ENCODE data around the gene ZNF598. TPM values are rescaled to one million over a fixed set of nuclear protein-coding genes. Genes with fewer than 3 reads are reported as not detected.

ZNF598 gene
- total and polyA plus RNA-seq, 4 donors: 2.7 to 28.4 (median 16.2) TPM

DNA sequence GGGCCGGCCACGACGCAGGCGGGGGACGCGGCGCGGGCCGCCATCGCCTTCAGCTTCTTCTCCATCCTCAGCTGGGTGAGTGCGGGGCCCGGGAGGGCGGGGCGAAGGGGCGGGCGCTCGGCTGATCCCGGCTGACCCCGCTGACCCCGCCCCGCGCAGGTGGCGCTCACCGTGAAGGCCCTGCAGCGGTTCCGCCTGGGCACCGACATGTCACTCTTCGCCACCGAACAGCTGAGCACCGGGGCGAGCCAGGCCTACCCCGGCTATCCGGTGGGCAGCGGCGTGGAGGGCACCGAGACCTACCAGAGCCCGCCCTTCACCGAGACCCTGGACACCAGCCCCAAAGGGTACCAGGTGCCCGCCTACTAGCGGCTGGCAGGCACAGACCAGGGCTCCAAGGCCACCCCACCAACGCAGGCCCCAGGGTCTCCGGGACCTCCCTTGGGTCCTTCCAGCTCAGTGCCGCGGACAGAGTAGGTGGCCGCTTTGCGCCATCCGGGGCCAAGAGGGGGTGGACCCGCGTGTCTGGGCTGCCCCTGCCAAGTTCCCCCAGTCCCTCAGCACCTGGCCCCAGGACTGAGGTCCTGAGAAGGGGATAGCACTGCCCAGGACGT, 16.8 kb downstream of the ZNF598 start:
- DNase-seq (ENCODE audit: low spot score): no peak
- Histone ChIP-seq H3K36me3 (ENCODE audit: control insufficient read depth in 4 of 4, insufficient read depth in 3 of 4, low read depth in 1 of 4, low read length in 3 of 4) (peaks cover 0 to 12% (median 7%) of the 10 kb centered on the region in 4 donors), H3K27me3 (ENCODE audit: control insufficient read depth in 4 of 4, insufficient read depth in 4 of 4, low read length in 3 of 4) (peaks cover 0 to 9% (median 4%) of the 10 kb centered on the region in 4 donors), H3K4me1 (ENCODE audit: control insufficient read depth in 4 of 4, insufficient read depth in 4 of 4, low read length in 3 of 4) (peaks cover 2 to 32% (median 17%) of the 10 kb centered on the region in 4 donors), H3K9me3 (ENCODE audit: control insufficient read depth in 4 of 4, low read length in 3 of 4) (no peaks in the 10 kb centered on the region), H3K27ac (ENCODE audit: low read depth in 1 of 2, low read length in 2 of 2) (no peak overlapping the region), H3K4me3 (ENCODE audit: low read depth in 1 of 3, low read length in 3 of 3) (no peak overlapping the region), H3K9ac (ENCODE audit: low read depth in 1 of 2, low read length in 2 of 2) (no peak overlapping the region)
- WGBS: 63% methylated on average over 50 of the region's 50 CpGs
- TF ChIP-seq JUND (IDR thresholded peaks at IDR 0.05) (no peak), NR2F2 (IDR thresholded peaks at IDR 0.05) (no peak), FOXA1 (IDR thresholded peaks at IDR 0.05) (no peak), RAD21 (IDR thresholded peaks at IDR 0.05) (no peak), GABPA (IDR thresholded peaks at IDR 0.05 in 1 of 2, conservative IDR thresholded peaks at IDR 0.05 in 1 of 2) (no peak), REST (IDR thresholded peaks at IDR 0.05) (no peak), SP1 (IDR thresholded peaks at IDR 0.05) (no peak), ZBTB33 (IDR thresholded peaks at IDR 0.05) (no peak), HNF4A (conservative IDR thresholded peaks at IDR 0.05) (no peak)

GRCh38 chr16:1991948-1992703, 17.5 kb downstream of the ZNF598 start:
- peak; percentile 99 for DNase-seq (ENCODE audit: low spot score)
- Histone ChIP-seq H3K9ac (ENCODE audit: low read depth in 1 of 2, low read length in 2 of 2) (no peak overlapping the region), H3K9me3 (ENCODE audit: control insufficient read depth in 4 of 4, low read length in 3 of 4) (no peaks in the 10 kb centered on the region), H3K4me1 (ENCODE audit: control insufficient read depth in 4 of 4, insufficient read depth in 4 of 4, low read length in 3 of 4) (peaks cover 2 to 31% (median 17%) of the 10 kb centered on the region in 4 donors), H3K4me3 (ENCODE audit: low read depth in 1 of 3, low read length in 3 of 3) (peak overlapping the region in 2 of 3 donors; percentile 2 to 35), H3K36me3 (ENCODE audit: control insufficient read depth in 4 of 4, insufficient read depth in 3 of 4, low read depth in 1 of 4, low read length in 3 of 4) (peaks cover 0 to 6% (median 3%) of the 10 kb centered on the region in 4 donors), H3K27ac (ENCODE audit: low read depth in 1 of 2, low read length in 2 of 2) (no peak overlapping the region), H3K27me3 (ENCODE audit: control insufficient read depth in 4 of 4, insufficient read depth in 4 of 4, low read length in 3 of 4) (peaks cover 0 to 9% (median 4%) of the 10 kb centered on the region in 4 donors)
- WGBS: 11% methylated on average over 96 of the region's 96 CpGs
- TF ChIP-seq SP1 (IDR thresholded peaks at IDR 0.05) (peak; percentile 17), HNF4A (conservative IDR thresholded peaks at IDR 0.05) (no peak)

GRCh38 chr16:1991588-1991947, 18.1 kb downstream of the ZNF598 start:
- Histone ChIP-seq H3K4me3 (ENCODE audit: low read depth in 1 of 3, low read length in 3 of 3) (peak overlapping the region in 2 of 3 donors; percentile 2 to 35), H3K9me3 (ENCODE audit: control insufficient read depth in 4 of 4, low read length in 3 of 4) (no peaks in the 10 kb centered on the region), H3K9ac (ENCODE audit: low read depth in 1 of 2, low read length in 2 of 2) (no peak overlapping the region), H3K4me1 (ENCODE audit: control insufficient read depth in 4 of 4, insufficient read depth in 4 of 4, low read length in 3 of 4) (peaks cover 2 to 31% (median 17%) of the 10 kb centered on the region in 4 donors), H3K27me3 (ENCODE audit: control insufficient read depth in 4 of 4, insufficient read depth in 4 of 4, low read length in 3 of 4) (peaks cover 0 to 9% (median 4%) of the 10 kb centered on the region in 4 donors), H3K36me3 (ENCODE audit: control insufficient read depth in 4 of 4, insufficient read depth in 3 of 4, low read depth in 1 of 4, low read length in 3 of 4) (peaks cover 0 to 5% (median under 1%) of the 10 kb centered on the region in 4 donors), H3K27ac (ENCODE audit: low read depth in 1 of 2, low read length in 2 of 2) (peak overlapping the region in 1 of 2 donors; percentile 35)
- no peak for DNase-seq (ENCODE audit: low spot score)
- WGBS: 17% methylated on average over 22 of the region's 22 CpGs
- no peak for TF ChIP-seq REST (IDR thresholded peaks at IDR 0.05)
- TF ChIP-seq RAD21 (IDR thresholded peaks at IDR 0.05): no peak
- no peak for TF ChIP-seq SP1 (IDR thresholded peaks at IDR 0.05)
- no peak for TF ChIP-seq YY1 (IDR thresholded peaks at IDR 0.05)
- no peak for TF ChIP-seq NR2F2 (IDR thresholded peaks at IDR 0.05)
- TF ChIP-seq, protein P1, sequence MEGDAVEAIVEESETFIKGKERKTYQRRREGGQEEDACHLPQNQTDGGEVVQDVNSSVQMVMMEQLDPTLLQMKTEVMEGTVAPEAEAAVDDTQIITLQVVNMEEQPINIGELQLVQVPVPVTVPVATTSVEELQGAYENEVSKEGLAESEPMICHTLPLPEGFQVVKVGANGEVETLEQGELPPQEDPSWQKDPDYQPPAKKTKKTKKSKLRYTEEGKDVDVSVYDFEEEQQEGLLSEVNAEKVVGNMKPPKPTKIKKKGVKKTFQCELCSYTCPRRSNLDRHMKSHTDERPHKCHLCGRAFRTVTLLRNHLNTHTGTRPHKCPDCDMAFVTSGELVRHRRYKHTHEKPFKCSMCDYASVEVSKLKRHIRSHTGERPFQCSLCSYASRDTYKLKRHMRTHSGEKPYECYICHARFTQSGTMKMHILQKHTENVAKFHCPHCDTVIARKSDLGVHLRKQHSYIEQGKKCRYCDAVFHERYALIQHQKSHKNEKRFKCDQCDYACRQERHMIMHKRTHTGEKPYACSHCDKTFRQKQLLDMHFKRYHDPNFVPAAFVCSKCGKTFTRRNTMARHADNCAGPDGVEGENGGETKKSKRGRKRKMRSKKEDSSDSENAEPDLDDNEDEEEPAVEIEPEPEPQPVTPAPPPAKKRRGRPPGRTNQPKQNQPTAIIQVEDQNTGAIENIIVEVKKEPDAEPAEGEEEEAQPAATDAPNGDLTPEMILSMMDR (IDR thresholded peaks at IDR 0.05; ENCODE audit: low read depth, low read length, missing input control): no peak
